Stimulated activated CD4-positive, alpha-beta T cell treated with anti-CD3 and anti-CD28 coated beads, Interleukin-2, amount 100 ng/mL, for 4 hours (primary cell): ENCODE results near the gene IFIT1.
A peak's percentile ranks its signal among the peaks of the same experiment; 100 is the strongest.
"Not testable (repeated sequence)": the region's sequence is repeated elsewhere in the genome, so short reads cannot be mapped to it uniquely, and the experiment has no call there.

ENCODE experiments used
- DNase-seq: peaks from one replicate; pipeline ENCODE4 v3.0.0-alpha.2; 2020; ENCODE audit warnings: low read depth

Gene IFIT1

DNA sequence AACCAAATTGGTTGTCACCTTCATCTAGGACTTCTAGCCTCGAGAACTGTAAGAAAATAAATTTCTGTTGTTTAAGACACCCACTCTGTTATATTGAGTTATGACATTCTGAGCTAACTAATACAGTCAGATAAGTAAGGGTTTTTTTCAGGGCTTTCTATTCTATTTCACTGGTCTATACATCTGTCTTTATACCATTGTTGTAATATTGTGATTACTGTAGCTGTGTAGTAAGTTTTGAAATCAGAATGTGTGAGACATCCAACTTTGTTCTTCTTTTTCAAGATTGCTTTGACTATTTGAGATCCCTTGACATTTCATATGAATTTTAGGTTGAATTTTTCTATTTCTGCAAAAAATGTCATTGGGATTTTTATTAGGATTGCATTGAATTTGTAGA is 7.5 kb downstream of the IFIT1 start:
- no peak for DNase-seq

DNA sequence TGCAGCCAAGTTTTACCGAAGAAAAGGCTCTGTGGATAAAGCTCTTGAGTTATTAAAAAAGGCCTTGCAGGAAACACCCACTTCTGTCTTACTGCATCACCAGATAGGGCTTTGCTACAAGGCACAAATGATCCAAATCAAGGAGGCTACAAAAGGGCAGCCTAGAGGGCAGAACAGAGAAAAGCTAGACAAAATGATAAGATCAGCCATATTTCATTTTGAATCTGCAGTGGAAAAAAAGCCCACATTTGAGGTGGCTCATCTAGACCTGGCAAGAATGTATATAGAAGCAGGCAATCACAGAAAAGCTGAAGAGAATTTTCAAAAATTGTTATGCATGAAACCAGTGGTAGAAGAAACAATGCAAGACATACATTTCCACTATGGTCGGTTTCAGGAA is 10.6 kb downstream of the IFIT1 start:
- DNase-seq: no peak

DNA sequence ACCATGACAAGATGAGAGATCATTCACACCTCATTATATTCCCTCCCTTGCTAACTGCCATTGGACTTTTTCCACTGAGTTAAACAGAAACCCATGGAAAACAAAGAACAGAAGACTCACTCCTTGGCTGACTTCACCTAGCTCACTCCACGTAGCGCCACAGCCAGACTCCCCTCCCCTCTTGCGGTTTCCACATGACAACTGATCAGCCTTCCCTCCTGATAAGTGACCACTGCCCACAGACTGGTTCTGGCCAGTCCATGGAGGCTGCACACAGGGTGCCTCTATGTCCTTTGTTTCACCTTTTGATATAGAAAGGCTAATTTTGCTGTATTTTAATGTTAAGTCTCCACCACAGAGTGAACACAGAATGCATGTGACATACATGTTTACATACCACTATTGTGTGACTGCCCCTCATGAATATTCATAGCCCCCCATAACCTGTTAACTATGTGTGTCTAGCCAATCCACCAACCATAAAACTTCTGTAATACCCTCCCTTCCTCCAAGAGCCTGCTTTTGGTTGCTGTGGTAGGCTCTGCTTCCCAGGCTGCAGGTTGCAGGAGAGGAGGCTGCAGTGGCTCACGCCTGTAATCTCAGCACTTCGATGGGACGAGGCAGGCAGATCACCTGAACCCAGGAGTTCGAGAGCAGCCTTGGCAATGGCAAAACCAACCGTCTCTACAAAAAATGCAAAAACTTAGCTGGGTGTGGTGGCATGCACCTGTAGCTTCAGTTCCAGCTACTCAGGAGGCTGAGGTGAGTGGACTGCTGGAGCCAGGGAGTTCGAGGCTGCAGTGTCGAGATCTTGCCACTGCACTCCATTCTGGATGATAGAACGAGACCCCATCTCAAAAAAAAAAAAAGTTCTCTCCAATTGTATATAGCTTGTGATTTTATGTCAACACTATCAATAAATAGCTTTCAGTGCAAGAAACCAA is 12.0 kb downstream of the IFIT1 start:
- no peak for DNase-seq

DNA sequence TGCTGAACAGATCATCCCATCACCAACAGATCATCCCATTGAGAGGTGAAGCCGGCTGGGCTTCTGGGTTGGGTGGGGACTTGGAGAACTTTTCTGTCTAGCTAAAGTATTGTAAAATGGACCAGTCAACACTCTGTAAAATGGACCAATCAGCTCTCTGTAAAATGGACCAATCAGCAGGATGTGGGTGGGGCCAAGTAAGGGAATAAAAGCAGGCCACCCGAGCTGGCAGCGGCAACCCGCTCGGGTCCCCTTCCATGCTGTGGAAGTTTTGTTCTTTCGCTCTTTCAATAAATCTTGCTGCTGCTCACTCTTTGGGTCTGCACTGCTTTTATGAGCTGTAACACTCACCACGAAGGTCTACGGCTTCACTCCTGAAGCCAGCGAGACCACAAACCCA is 13.8 kb downstream of the IFIT1 start:
- not testable (repeated sequence) for DNase-seq

GRCh38 chr10:89407792-89408191 is 15.4 kb downstream of the IFIT1 start:
- DNase-seq: not testable (repeated sequence)

GRCh38 chr10:89409282-89409681 is 16.9 kb downstream of the IFIT1 start:
- not testable (repeated sequence) for DNase-seq

- not testable (repeated sequence) for DNase-seq
These were observed 18.1 kb downstream of the IFIT1 start for GRCh38 chr10:89410551-89410950.

- DNase-seq: not testable (repeated sequence)
These were observed 18.7 kb downstream of the IFIT1 start for GRCh38 chr10:89411135-89411534.

GRCh38 chr10:89412276-89412675 is 19.9 kb downstream of the IFIT1 start:
- DNase-seq: peak; percentile 40

- no peak for DNase-seq
These were observed 21.0 kb downstream of the IFIT1 start for GRCh38 chr10:89413398-89413912.

GRCh38 chr10:89414146-89414878 is 21.9 kb downstream of the IFIT1 start, which contains the start of gene IFIT5:
Gene IFIT5 (plus strand): TSS chr10:89414568. CDS start chr10:89414799, 231 bp downstream.
- peak; percentile 59 for DNase-seq

DNA sequence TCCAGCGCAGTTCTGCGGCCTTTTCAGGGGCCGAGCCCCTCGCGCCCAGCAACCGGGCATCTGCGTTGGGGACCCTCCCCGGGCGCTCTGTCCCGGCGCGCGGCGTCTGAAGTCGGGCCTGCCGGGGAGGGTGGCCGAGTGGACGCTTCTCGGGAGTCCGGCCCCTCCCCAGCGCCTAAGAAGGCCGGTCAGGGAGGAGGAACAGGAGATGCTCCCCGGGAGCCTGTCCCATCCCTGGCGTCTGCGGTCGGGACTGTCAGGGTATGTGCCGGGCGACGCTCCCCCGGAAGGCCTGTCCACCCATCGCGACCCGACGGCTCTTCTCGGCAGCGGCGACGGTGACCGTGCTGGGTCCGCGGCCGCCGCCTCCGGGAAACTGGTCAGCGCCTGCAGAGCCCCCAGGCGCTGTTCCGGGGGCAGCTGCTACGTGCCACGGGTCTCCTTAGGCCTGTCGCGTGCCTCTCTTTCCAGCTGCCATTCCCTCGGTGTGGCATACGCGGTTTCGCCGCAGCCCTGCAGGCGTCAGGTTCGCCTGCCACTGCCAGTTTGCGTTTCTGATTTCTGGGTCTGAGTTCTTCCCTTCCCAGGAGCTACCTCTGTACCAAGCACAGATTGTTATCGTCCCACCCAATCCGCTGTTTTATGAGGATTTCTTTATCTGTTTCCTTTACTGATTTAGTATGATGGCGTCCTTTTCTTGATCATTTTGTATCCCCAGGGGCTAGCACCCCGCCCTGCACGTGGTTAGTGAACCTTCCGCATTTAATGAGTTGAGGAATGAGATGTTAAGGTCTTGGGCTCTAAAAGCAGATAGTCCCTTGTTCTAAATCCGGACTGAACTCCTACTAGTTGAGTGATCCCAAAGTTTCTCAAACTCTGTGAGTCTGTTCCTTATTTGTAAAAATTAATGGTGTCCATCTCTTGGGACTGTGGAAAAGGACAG is 22.7 kb downstream of the IFIT1 start:
- DNase-seq: no peak

GRCh38 chr10:89416465-89416864 is 24.0 kb downstream of the IFIT1 start:
- no peak for DNase-seq

DNA sequence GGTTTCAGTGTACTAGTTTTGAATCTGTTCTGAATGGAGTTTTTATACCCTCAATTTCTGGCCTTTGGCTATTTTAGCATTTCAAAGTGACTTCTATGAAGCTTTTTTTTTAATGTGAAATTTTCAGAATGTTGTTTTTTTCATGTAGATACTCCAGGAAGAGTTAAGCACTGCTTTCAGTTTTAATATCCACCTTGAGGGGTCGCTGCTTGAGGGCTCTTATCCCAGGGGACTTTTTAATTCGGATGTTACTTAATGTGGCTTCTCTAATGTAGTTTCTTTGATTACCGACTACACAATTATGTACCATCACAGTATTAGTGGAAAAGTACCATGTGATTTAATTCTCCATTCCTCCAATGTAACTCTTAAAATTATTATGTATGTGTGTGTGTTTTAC is 27.1 kb downstream of the IFIT1 start:
- DNase-seq: no peak

DNA sequence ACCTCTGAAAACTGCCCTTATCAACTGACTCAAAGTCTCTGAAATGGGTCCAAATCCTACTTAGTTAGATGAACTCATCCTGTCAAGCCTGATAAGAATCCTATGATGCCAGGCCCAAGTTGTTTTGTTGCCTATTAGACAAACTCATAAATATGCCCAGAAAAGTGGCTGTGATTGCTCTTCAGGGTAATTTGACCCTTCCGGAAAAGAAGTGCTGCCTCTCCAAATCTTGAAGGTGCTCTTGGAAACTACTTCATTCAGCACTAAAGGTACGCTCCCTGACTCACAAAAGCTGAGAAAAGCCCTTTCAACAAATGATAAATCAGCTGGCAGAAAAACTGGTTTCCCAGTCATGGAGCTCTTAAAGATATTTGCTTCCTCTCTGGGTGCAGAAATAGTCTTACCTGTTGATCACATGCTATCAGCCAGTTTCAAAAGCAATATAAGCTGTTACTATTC is 28.6 kb downstream of the IFIT1 start:
- DNase-seq: no peak

- no peak for DNase-seq
These were observed 32.6 kb downstream of the IFIT1 start for GRCh38 chr10:89425000-89425399.

GRCh38 chr10:89426230-89426868 is 33.9 kb downstream of the IFIT1 start:
- DNase-seq: no peak

DNA sequence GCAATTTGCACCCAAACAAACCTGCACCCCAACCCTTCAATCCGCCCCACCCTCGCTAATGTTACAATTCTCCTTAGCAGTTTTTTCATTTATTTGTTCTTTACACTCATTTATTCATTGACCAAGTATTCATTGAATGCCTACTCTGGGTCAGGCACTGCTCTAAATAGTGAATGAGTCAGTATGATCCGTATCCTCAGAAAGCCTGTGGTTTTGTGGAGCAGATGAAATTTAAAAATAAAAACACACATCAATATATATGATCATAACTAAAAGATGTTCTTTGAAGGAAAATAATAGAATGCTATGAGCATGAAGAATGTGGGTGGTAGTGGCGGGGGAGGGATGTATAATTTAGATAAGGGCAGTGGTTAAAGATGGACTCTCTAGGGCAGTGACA is 35.2 kb downstream of the IFIT1 start:
- no peak for DNase-seq

DNA sequence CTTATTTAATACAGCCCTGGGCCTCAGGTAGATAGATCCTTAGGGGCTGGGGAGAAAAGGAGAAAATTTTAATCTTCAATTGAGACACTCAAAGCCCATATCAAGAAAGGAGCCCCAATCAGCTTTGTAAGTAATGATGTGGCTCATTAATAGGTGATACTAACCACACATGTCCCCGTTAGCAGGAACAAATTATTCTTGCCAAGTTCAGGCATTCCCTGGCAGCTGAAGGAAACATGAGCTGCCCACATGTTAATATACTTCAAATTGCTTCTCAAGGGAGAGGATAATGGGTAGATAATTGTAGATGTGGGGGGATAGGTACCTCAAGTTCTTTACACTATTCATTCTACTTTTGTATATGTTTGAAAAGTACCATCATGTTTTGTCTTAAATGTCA is 36.5 kb downstream of the IFIT1 start:
- no peak for DNase-seq

DNA sequence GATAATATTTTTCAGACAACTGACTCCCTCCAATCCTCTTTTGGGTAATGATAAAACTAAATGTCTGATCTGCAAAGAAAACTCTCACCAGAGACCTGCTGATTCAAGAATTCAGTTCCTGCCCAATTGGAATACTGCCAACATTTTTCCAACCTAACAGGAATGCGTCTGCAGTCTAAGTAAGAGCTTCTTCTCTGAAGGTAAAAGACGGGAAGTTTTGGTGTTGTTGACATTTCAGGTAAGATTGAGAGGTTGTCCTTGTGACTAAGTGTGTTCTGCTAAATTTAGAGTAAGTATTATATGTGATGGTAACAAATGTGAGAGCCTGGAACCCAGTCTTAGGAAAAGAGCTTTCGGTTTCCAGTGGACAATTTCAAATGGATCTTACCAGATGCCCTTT is 39.6 kb downstream of the IFIT1 start:
- DNase-seq: no peak

DNA sequence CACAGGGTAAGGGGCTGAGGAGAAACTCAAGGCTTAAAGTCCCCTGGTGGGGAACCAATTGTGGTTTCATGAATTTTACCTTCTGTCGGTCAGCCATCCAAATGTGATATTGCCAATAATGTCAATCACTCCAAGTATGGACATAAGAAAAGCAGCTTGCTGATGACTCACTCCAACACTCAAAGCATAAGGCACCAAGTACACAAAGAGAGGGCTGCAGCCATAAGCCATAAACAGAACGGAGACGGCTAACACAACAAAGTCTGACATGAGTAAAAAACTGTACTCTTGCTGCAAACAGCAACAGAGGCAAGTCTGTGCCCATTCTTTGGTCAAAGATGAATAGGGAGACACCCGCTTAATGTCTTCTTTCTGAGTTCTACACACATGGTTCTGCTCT is 46.1 kb downstream of the IFIT1 start:
- DNase-seq: no peak
